A549 (cell line): ENCODE data around the gene COQ4. TPM values are rescaled to one million over a fixed set of nuclear protein-coding genes. Genes with fewer than 3 reads are reported as not detected.

Experiments used
- ATAC-seq, 2 experiments: fragments of 200-7000 bp in 1 of 2; fragments of >200 bp in 1 of 2; cut with Nextera tagmentation in 1 of 2; cut with Tn5 transposase in 1 of 2; 3 replicates each; pipeline versions ENCODE4 v1.8.0 to v1.9.1; 2018 to 2020; ENCODE audit warnings: mild to moderate bottlenecking in 1 of 2, moderate library complexity in 1 of 2
- CTCF ChIA-PET: fragments of 300-600 bp; sonication (Branson Sonifier 250); formaldehyde crosslinking; extraction: SDS; loops from one replicate; lab custom pipeline; 2021; ENCODE audit warnings: antibody characterized with exemption, inconsistent platforms; lab: Yijun Ruan, JAX
- POLR2A ChIA-PET: fragments of 350-600 bp; formaldehyde crosslinking; extraction: SDS; loops from one replicate; lab custom pipeline; 2021; ENCODE audit warnings: antibody characterized with exemption, inconsistent platforms; lab: Yijun Ruan, JAX
- DNase-seq, 2 experiments: peaks; one replicate each; pipeline versions ENCODE4 v3.0.0 to v3.0.0-alpha.2; 2011 to 2016; ENCODE audit warnings: low read depth in 1 of 2, low spot score in 1 of 2
- FAIRE-seq: peaks from 2 replicates; lab custom pipeline; 2011; peaks lifted over from hg19 to GRCh38; lab: Jason Lieb, UNC
- H3K27ac ChIP-seq, 2 experiments: fragments of >200 bp; sonication (Bioruptor Twin); formaldehyde crosslinking; 3 replicates each; pipeline ENCODE4 v1.5.1; 2016 to 2017
- H3K4me1 ChIP-seq: fragments of >200 bp; sonication (Bioruptor Twin); formaldehyde crosslinking; 3 replicates; pipeline ENCODE4 v1.6.1; 2016
- H3K4me2 ChIP-seq: fragments of >200 bp; sonication (Bioruptor Twin); formaldehyde crosslinking; 3 replicates; pipeline ENCODE4 v1.6.1; 2016
- H3K4me3 ChIP-seq: fragments of >200 bp; sonication (Bioruptor Twin); formaldehyde crosslinking; 3 replicates; pipeline ENCODE4 v1.5.1; 2016
- H3K9me3 ChIP-seq: fragments of >200 bp; sonication (Bioruptor Twin); formaldehyde crosslinking; 3 replicates; pipeline ENCODE4 v1.6.1; 2016
- ATOH8 ChIP-seq: fragments of 250-450 bp; sonication (Bioruptor Pico); IDR thresholded peaks from 2 replicates; pipeline ENCODE4 v1.5.0; 2020; ENCODE audit warnings: low read depth, mild to moderate bottlenecking, moderate library complexity
- BCL3 ChIP-seq: fragments of >200 bp; sonication (Bioruptor Twin); formaldehyde crosslinking; IDR thresholded peaks from 3 replicates; pipeline ENCODE4 v1.6.1; 2016
- BHLHE40 ChIP-seq: IDR thresholded peaks from 2 replicates; pipeline ENCODE4 v1.6.1; 2012; ENCODE audit warnings: low read depth, low read length, inconsistent platforms
- CBX2 ChIP-seq: fragments of 200-600 bp; sonication (generic); IDR thresholded peaks from 2 replicates; pipeline ENCODE4 v1.6.1; 2016; ENCODE audit warnings: low read depth, mild to moderate bottlenecking, borderline replicate concordance
- CHD2 ChIP-seq: fragments of 150-350 bp; IDR thresholded peaks from 2 replicates; pipeline ENCODE4 v1.6.1; 2014; ENCODE audit warnings: low read length; ENCODE audit not compliant: partially characterized antibody
- EHMT2 ChIP-seq: fragments of 200-600 bp; sonication (generic); IDR thresholded peaks from 2 replicates; pipeline ENCODE4 v1.6.1; 2016; ENCODE audit warnings: antibody characterized with exemption, low read depth, mild to moderate bottlenecking, moderate library complexity
- ESRRA ChIP-seq: fragments of 150-350 bp; IDR thresholded peaks from 2 replicates; pipeline ENCODE4 v1.6.1; 2014; ENCODE audit warnings: mild to moderate bottlenecking, low read length, borderline replicate concordance
- FOSB ChIP-seq: fragments of 250-450 bp; sonication (Bioruptor Pico); IDR thresholded peaks from 2 replicates; pipeline ENCODE4 v1.5.0; 2020; ENCODE audit warnings: mild to moderate bottlenecking, moderate library complexity
- FOXS1 ChIP-seq: fragments of 250-450 bp; sonication (Bioruptor Pico); IDR thresholded peaks from 2 replicates; pipeline ENCODE4 v1.5.0; 2020; ENCODE audit warnings: mild to moderate bottlenecking, moderate library complexity
- HOXB5 ChIP-seq: fragments of 250-450 bp; sonication (Bioruptor Pico); IDR thresholded peaks from 2 replicates; pipeline ENCODE4 v1.5.0; 2020; ENCODE audit warnings: mild to moderate bottlenecking, moderate library complexity
- KDM1A ChIP-seq: fragments of 200-600 bp; sonication (generic); IDR thresholded peaks from 2 replicates; pipeline ENCODE4 v1.6.1; 2016; ENCODE audit warnings: low read depth, mild to moderate bottlenecking
- KDM5A ChIP-seq: fragments of 200-600 bp; sonication (generic); IDR thresholded peaks from 2 replicates; pipeline ENCODE4 v1.6.1; 2016; ENCODE audit warnings: antibody characterized with exemption, mild to moderate bottlenecking
- NPAS2 ChIP-seq: fragments of 250-450 bp; sonication (Bioruptor Pico); IDR thresholded peaks from 2 replicates; pipeline ENCODE4 v1.8.0; 2022; ENCODE audit warnings: mild to moderate bottlenecking, moderate library complexity, borderline replicate concordance
- PHF8 ChIP-seq: fragments of 200-600 bp; sonication (generic); IDR thresholded peaks from 2 replicates; pipeline ENCODE4 v1.6.1; 2016; ENCODE audit warnings: low read depth, mild to moderate bottlenecking, antibody characterized with exemption, moderate library complexity, borderline replicate concordance
- RCOR1 ChIP-seq: fragments of 150-350 bp; IDR thresholded peaks from 2 replicates; pipeline ENCODE4 v1.6.1; 2014; ENCODE audit warnings: antibody characterized with exemption, low read length, low read depth
- RFX5 ChIP-seq: fragments of 450-650 bp; IDR thresholded peaks from 2 replicates; pipeline ENCODE4 v1.7.1; 2014; ENCODE audit warnings: antibody characterized with exemption, mild to moderate bottlenecking, moderate library complexity
- RNF2 ChIP-seq: fragments of 200-600 bp; sonication (generic); IDR thresholded peaks from 2 replicates; pipeline ENCODE4 v1.6.1; 2016; ENCODE audit warnings: low read depth, mild to moderate bottlenecking, antibody characterized with exemption, moderate library complexity, borderline replicate concordance
- USF2 ChIP-seq: fragments of 450-650 bp; IDR thresholded peaks from 2 replicates; pipeline ENCODE4 v1.6.1; 2014; ENCODE audit warnings: antibody characterized with exemption
- ZFP36 ChIP-seq: fragments of 450-650 bp; IDR thresholded peaks from 2 replicates; pipeline ENCODE4 v1.6.1; 2014; ENCODE audit warnings: borderline replicate concordance; ENCODE audit not compliant: partially characterized antibody
- ZSCAN20 ChIP-seq: fragments of 250-450 bp; sonication (Bioruptor Pico); IDR thresholded peaks from 2 replicates; pipeline ENCODE4 v1.8.0; 2022; ENCODE audit warnings: mild to moderate bottlenecking, moderate library complexity
- WGBS: methylation state at CpG from one replicate; pipeline ENCODE4 v1.1.6; 2017; ENCODE audit errors: missing lambda C conversion rate; 5-methylcytosine and 5-hydroxymethylcytosine counted together
- polyA plus RNA-seq, 4 experiments: library from polyadenylated mRNA; depleted of rRNA in 3 of 4; stranded (reverse); fragments of >200 nt; fragmentation: RNase III in 1 of 4; extraction: RNeasy Plus Mini Kit Qiagen cat#74134 plus additional on column Dnase treatment in 1 of 4; gene quantifications; 2 replicates in 3 of 4; 3 replicates in 1 of 4; pipeline ENCODE4 v1.2.3, GENCODE V29; 2011 to 2017
- TF ChIP-seq, protein P1 (sequence below): IDR thresholded peaks from 2 replicates; pipeline ENCODE4 v1.6.1; 2012
- TF ChIP-seq, protein P2 (sequence below): IDR thresholded peaks from 2 replicates; pipeline ENCODE4 v1.6.1; 2012; ENCODE audit warnings: low read depth, borderline replicate concordance
- TF ChIP-seq, protein P3 (sequence below): fragments of 250-450 bp; sonication (Bioruptor Pico); IDR thresholded peaks from 2 replicates; pipeline ENCODE4 v1.5.0; 2021; ENCODE audit warnings: mild to moderate bottlenecking, moderate library complexity, borderline replicate concordance

Gene COQ4
- polyA plus RNA-seq, 2 of the 4 experiments (the other 2 are of a cell fraction) = 32.5 to 41.3 TPM

GRCh38 chr9:128321343-128321742, 1.3 kb upstream of the COQ4 start:
- ATAC-seq (no peak), FAIRE-seq (no peak), DNase-seq (no peak)
- Histone ChIP-seq H3K4me1 (peaks cover 20% of the 10 kb centered on the region), H3K4me2 (peak overlapping the region; percentile 86), H3K27ac (peak overlapping the region; percentile 97 to 99; a peak in 5 of 6 replicates), H3K4me3 (peak overlapping the region; percentile 74), H3K9me3 (no peaks in the 10 kb centered on the region)
- no peak for TF ChIP-seq KDM1A
- no peak for TF ChIP-seq CBX2
- TF ChIP-seq NPAS2 = no peak
- TF ChIP-seq RCOR1 = no peak
- TF ChIP-seq FOXS1 (CRISPR knock-in tag) = no peak
- TF ChIP-seq BHLHE40 = no peak
- TF ChIP-seq ESRRA = no peak
- TF ChIP-seq, protein P1, sequence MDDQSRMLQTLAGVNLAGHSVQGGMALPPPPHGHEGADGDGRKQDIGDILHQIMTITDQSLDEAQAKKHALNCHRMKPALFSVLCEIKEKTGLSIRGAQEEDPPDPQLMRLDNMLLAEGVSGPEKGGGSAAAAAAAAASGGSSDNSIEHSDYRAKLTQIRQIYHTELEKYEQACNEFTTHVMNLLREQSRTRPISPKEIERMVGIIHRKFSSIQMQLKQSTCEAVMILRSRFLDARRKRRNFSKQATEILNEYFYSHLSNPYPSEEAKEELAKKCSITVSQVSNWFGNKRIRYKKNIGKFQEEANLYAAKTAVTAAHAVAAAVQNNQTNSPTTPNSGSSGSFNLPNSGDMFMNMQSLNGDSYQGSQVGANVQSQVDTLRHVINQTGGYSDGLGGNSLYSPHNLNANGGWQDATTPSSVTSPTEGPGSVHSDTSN = no peak
- TF ChIP-seq, protein P2, sequence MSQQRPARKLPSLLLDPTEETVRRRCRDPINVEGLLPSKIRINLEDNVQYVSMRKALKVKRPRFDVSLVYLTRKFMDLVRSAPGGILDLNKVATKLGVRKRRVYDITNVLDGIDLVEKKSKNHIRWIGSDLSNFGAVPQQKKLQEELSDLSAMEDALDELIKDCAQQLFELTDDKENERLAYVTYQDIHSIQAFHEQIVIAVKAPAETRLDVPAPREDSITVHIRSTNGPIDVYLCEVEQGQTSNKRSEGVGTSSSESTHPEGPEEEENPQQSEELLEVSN = no peak
- TF ChIP-seq, protein P3, sequence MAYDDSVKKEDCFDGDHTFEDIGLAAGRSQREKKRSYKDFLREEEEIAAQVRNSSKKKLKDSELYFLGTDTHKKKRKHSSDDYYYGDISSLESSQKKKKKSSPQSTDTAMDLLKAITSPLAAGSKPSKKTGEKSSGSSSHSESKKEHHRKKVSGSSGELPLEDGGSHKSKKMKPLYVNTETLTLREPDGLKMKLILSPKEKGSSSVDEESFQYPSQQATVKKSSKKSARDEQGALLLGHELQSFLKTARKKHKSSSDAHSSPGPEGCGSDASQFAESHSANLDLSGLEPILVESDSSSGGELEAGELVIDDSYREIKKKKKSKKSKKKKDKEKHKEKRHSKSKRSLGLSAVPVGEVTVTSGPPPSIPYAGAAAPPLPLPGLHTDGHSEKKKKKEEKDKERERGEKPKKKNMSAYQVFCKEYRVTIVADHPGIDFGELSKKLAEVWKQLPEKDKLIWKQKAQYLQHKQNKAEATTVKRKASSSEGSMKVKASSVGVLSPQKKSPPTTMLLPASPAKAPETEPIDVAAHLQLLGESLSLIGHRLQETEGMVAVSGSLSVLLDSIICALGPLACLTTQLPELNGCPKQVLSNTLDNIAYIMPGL (CRISPR knock-in tag) = no peak
- no peak for TF ChIP-seq RNF2
- no peak for TF ChIP-seq ATOH8 (CRISPR knock-in tag)
- no peak for TF ChIP-seq RFX5
- TF ChIP-seq EHMT2 = no peak
- TF ChIP-seq USF2 = no peak
- TF ChIP-seq FOSB (CRISPR knock-in tag) = no peak
- no peak for TF ChIP-seq ZSCAN20 (CRISPR knock-in tag)
- ChIA-PET POLR2A (interaction anchor here (0.6 kb wide), 1 partner anchor 21 kb away, joined by 5 read pairs; no protein-coding TSS in a partner anchor), CTCF (interaction anchor here (0.7 to 2.9 kb wide), 7 partner anchors 11 to 41 kb away, joined by 4 to 16 read pairs (median 7); no protein-coding TSS in a partner anchor)
- WGBS = 78% methylated on average over 7 of the region's 7 CpGs

- peak overlapping the region; percentile 86 for H3K4me2 ChIP-seq
- ATAC-seq (peak; percentile 10 to 38; a peak in 4 of 6 replicates), DNase-seq (no peak), FAIRE-seq (no peak)
- ChIA-PET CTCF (interaction anchor here (0.9 to 2.9 kb wide), 6 partner anchors 11 to 27 kb away, joined by 4 to 16 read pairs (median 7); no protein-coding TSS in a partner anchor), POLR2A (no interaction called here)
- TF ChIP-seq CHD2 (no peak), USF2 (peak; percentile 91), KDM5A (peak; percentile 53), NPAS2 (no peak), ZFP36 (no peak), HOXB5 (no peak), BCL3 (0 out of 3 replicates have a peak, but pooled peaks have one; percentile 19), PHF8 (peak; percentile 26; the same call in 1 of the 2 replicates)
- no peaks in the 10 kb centered on the region for H3K9me3 ChIP-seq
- H3K27ac ChIP-seq = peak overlapping the region; percentile 97 to 99
- 2% methylated on average over 21 of the region's 21 CpGs for WGBS
- peak overlapping the region; percentile 74 for H3K4me3 ChIP-seq
- peaks cover 20% of the 10 kb centered on the region for H3K4me1 ChIP-seq
Measured at GRCh38 chr9:128321879-128322403, 698 bp upstream of the COQ4 start.
